Heart right ventricle (tissue), 16 donors: ENCODE data around the gene POLR1C. TPM values are rescaled to one million over a fixed set of nuclear protein-coding genes. Genes with fewer than 3 reads are reported as not detected.

ENCODE experiments used
- ATAC-seq, 8 donors: fragments of 200-7000 bp; cut with Tn5 transposase; one replicate each; pipeline ENCODE4 v1.9.1; 2020; ENCODE audit warnings: mild to moderate bottlenecking in 8 of 8, moderate library complexity in 8 of 8, moderate number of reproducible peaks in 1 of 8
- DNase-seq, 2 donors: peaks; one replicate each; pipeline ENCODE4 v3.0.0-alpha.2; 2020
- H3K27ac ChIP-seq, 10 donors: fragments of 200-600 bp; sonication (generic) in 2 of 10; one replicate each; pipeline versions ENCODE4 v1.5.0 to v1.8.0; 2020 to 2022; ENCODE audit warnings: mild to moderate bottlenecking in 3 of 10
- H3K27me3 ChIP-seq, 7 donors: fragments of 200-600 bp; one replicate each; pipeline ENCODE4 v1.8.0; 2021 to 2022; ENCODE audit warnings: mild to moderate bottlenecking in 2 of 7
- H3K36me3 ChIP-seq, 9 donors: fragments of 200-600 bp; sonication (generic) in 1 of 9; one replicate each; pipeline versions ENCODE4 v1.5.0 to v1.8.0; 2020 to 2022; ENCODE audit warnings: mild to moderate bottlenecking in 2 of 9
- H3K4me1 ChIP-seq, 9 donors: fragments of 200-600 bp; sonication (generic) in 1 of 9; one replicate each; pipeline versions ENCODE4 v1.5.0 to v1.8.0; 2020 to 2022; ENCODE audit warnings: mild to moderate bottlenecking in 4 of 9
- H3K4me3 ChIP-seq, 10 donors: fragments of 200-600 bp; sonication (generic) in 2 of 10; one replicate each; pipeline versions ENCODE4 v1.5.0 to v1.8.0; 2020 to 2022; ENCODE audit warnings: mild to moderate bottlenecking in 7 of 10, moderate library complexity in 2 of 10
- H3K9me3 ChIP-seq, 11 donors: fragments of 200-600 bp in 10 of 11; sonication (generic) in 2 of 11; one replicate each; pipeline versions ENCODE4 v1.5.0 to v1.8.0; 2013 to 2022; ENCODE audit warnings: mild to moderate bottlenecking in 2 of 11, control low read depth in 1 of 11, moderate library complexity in 1 of 11
- WGBS, 2 donors: extraction: QIAGEN DNeasy Blood & Tissue Kit; methylation state at CpG; one replicate each; pipeline ENCODE4 v1.1.7; 2013; ENCODE audit warnings: inconsistent platforms in 1 of 2; 5-methylcytosine and 5-hydroxymethylcytosine counted together
- intact Hi-C, 10 donors: fragments of 100-400 bp; cut with DNase I; formaldehyde crosslinking; loops; one replicate each; pipeline versions ENCODE4 v1.11.1 to v1.14.2; 2022
- polyA plus RNA-seq, 2 donors: library from polyadenylated mRNA; stranded (reverse); fragments of 200-250 nt; gene quantifications; one replicate each; pipeline ENCODE4 v1.2.3, GENCODE V29; 2013
- total RNA-seq, 10 donors: library from RNA; stranded (reverse); fragmentation: NEBNext Ultra II Directional in 3 of 10; extraction: Animal tissue kit (Norgen Biotek cat#: 25700) in 3 of 10; gene quantifications; one replicate each; pipeline versions ENCODE4 v1.2.1 to v1.2.4, GENCODE V29; 2021 to 2023
- TF ChIP-seq, protein P1 (sequence below), 9 donors: fragments of 200-600 bp; sonication (generic) in 2 of 9; IDR thresholded peaks; one replicate each; pipeline versions ENCODE4 v1.5.0 to v1.8.0; 2021 to 2022; ENCODE audit warnings: antibody characterized with exemption in 9 of 9, mild to moderate bottlenecking in 5 of 9, moderate library complexity in 1 of 9
- donor health status: Arrhythmogenic right ventricular cardiomyopathy.
- donor health status: ischemic (EF 13 %, LVEDD 7.1; RV severe dilation, severe dysfunction).
- donor health status: healthy with polysubstance abuse.
- donor health status: DM: no; HTN: yes; CAD: no.
- donor health status: DM: no; HTN: no; CAD: no.
- donor health status: ischemic (EF 25% LVEDD 6.9; RV normal size, moderate dysfunction).
- donor health status: ischemic (EF 25% LVEDD 5.7; RV mildly dilated, moderate dysfunction).
- donor health status: healthy.
- donor health status: DM: yes; HTN: yes; CAD: no.
- donor health status: Ischemic cardiomyopathy.
- donor health status: ischemic (EF 35%, LVEDD 5.7; RV mildly dilated, moderate dysfunction).
- donor health status: nonischemic (EF 11% LVEDD 7.7; RV severe dilation, severe dysfunction).
- donor health status: DM: yes; HTN: yes; CAD: no.
- donor health status: PGD.
- donor health status: ischemic (EF 29% LVEDD 5.4; RV normal size, mild dysfunction).
- donor health status: nonischemic (EF 23%, LVEDD 6.1; RV moderate dilation, normal function).

POLR1C gene
- total and polyA plus RNA-seq, 12 donors = 10.3 to 35.5 (median 15.3) TPM

DNA sequence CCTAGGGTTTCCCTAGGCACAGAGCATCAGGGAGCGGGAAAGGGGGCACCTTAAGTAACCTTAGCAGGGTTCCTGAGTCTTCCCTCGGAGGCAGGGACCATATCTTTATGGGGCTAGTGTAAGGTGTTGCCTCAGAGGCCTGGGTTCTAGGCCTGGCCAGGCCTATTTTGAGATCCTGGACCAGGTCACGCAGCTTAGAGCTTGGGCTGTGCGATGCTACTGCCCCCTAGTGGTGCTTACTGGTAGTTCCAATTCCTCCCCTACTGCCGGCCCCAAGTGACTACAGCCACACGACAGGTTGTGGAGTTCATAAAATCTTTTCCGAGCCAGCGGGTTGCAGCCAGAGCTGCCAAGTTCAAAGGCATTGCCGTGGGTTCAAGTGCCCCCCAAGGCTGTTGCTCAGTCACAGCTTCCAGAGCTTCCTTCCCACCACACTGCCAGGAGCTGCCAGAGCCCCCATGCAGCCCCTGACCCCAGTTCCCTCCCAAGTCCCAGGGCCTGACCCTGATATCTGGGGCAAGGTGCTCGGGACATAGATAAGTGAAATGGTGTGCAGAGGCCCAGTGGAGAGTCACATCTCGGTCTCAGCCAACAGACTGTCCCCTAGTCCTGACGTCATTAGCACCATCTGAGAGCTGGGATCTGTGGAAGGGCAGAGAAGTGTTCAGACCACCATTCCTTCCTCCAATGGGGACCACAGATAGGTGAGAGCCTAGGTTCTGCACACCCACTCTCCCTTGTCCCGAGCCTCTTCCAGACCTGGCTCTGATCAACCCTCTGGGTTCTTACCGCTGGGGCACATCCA, 10.0 kb upstream of the POLR1C start:
- no peaks in the 10 kb centered on the region for H3K9me3 ChIP-seq
- intact Hi-C loops = loop anchor here in 9 of 10 donors (1.0 to 10.0 kb wide), 11 partner anchors 40 to 322 kb away; partner anchors contain the start of genes DLK2 (in 3 of the 9) and CUL9 (in 1 of the 9)
- 25 to 27% methylated on average over 14 of the region's 14 CpGs for WGBS, 2 donors
- peaks cover 0 to 56% (median 27%) of the 10 kb centered on the region in 9 donors for H3K36me3 ChIP-seq
- ATAC-seq (peak; percentile 6 to 72 (median 52)), DNase-seq (peak; percentile 58 to 81)
- peaks cover 0 to 27% (median 0%) of the 10 kb centered on the region in 7 donors for H3K27me3 ChIP-seq
- H3K4me3 ChIP-seq = no peak overlapping the region
- peaks cover 7 to 62% (median 42%) of the 10 kb centered on the region in 9 donors for H3K4me1 ChIP-seq
- H3K27ac ChIP-seq = peak overlapping the region in 2 of 10 donors; percentile 21 to 23
- TF ChIP-seq, protein P1, sequence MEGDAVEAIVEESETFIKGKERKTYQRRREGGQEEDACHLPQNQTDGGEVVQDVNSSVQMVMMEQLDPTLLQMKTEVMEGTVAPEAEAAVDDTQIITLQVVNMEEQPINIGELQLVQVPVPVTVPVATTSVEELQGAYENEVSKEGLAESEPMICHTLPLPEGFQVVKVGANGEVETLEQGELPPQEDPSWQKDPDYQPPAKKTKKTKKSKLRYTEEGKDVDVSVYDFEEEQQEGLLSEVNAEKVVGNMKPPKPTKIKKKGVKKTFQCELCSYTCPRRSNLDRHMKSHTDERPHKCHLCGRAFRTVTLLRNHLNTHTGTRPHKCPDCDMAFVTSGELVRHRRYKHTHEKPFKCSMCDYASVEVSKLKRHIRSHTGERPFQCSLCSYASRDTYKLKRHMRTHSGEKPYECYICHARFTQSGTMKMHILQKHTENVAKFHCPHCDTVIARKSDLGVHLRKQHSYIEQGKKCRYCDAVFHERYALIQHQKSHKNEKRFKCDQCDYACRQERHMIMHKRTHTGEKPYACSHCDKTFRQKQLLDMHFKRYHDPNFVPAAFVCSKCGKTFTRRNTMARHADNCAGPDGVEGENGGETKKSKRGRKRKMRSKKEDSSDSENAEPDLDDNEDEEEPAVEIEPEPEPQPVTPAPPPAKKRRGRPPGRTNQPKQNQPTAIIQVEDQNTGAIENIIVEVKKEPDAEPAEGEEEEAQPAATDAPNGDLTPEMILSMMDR (IDR thresholded peaks at IDR 0.05) = peak; percentile 90 to 99 (median 96)

DNA sequence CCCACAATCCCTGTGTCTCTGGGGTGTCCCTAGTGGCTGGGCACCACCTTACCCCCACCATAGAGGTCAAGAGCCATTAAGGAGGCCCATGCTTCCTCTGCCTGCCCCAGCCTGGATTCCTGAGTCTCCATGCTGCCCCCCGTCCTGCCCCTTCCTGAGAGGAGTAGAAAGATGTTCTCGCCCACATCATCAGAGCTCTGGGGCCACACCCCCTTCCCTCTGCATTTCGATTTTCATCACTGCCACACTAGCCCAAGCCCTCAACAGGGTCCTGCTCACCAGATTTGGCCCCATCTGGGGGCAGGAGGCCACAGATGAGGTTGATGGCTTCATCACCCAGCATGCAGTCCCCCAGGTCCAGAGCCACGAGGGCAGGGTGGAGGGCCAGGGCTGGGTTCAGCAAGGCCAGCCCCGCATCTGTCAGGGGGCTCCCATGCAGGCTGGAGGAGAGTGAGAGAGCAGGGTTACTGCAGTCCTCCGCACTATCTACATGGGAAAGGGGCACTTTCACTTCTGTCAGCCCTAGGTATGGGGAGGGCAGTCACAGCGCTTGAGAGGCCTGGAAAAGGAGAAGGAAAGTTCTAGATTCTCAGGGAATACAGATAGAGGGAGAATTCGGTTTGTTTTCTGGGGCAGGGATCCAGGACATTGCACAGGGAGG, 8.3 kb upstream of the POLR1C start:
- TF ChIP-seq, protein P1 (IDR thresholded peaks at IDR 0.05) = no peak
- no peak overlapping the region for H3K27ac ChIP-seq
- ATAC-seq (no peak), DNase-seq (no peak)
- WGBS, 2 donors = 69 to 79% methylated on average over 8 of the region's 8 CpGs
- H3K27me3 ChIP-seq = peaks cover 0 to 27% (median 0%) of the 10 kb centered on the region in 7 donors
- peaks cover 17 to 63% (median 51%) of the 10 kb centered on the region in 9 donors for H3K4me1 ChIP-seq
- H3K36me3 ChIP-seq = peaks cover 0 to 56% (median 28%) of the 10 kb centered on the region in 9 donors
- intact Hi-C loops = loop anchor here in 8 of 10 donors (5.0 to 10.0 kb wide), 7 partner anchors 41 to 324 kb away; partner anchors contain the start of gene CUL9 (in 1 of the 8)
- H3K9me3 ChIP-seq = no peaks in the 10 kb centered on the region
- peak overlapping the region in 2 of 10 donors; percentile 75 to 93 for H3K4me3 ChIP-seq

DNA sequence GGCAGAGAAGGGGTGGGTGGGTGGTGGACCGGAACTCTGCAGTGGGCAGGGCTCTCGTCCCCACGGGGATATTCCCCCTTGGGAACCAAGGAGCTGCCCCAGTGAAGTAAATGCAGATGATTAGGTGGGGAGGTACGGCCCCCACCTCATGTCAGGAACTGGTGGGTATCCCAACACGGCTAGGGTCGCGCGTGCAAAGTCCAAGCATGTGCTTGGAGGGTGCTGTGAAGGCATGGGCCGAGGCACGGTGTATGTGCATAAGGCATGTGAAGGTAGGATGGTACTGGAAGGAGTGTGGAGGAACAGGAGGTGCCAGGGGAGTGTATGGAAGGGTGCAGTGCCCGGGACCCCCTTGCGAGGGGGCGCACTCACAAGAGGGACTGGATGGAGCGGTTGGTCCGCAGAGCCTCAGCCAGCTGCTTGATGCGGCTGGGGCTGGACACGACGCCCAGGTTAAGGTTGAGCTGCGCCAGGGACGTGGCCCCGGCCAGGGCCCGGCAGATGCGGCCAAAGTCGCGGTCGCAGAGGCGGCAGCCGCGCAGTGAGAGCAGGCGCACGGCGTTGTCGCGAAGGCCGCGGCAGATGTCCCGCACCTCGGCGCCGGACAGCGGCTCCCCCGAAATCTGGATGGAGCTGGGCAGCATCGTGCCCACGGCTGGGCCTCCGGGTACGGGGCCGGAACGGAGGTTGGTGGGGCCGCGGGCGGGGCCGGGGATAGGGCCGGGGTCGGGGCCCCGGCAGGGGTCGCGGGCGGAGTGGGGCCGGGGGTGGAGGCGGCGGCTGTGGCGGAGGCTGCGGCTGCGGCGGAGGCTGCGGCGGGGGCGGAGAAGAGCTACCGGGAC, 7.5 kb upstream of the POLR1C start:
- WGBS, 2 donors = 7 to 10% methylated on average over 56 to 69 of the region's 69 CpGs
- no peaks in the 10 kb centered on the region for H3K9me3 ChIP-seq
- DNase-seq (no peak), ATAC-seq (peak in 1 of 8 donors; percentile 0)
- peaks cover 0 to 56% (median 34%) of the 10 kb centered on the region in 9 donors for H3K36me3 ChIP-seq
- H3K27ac ChIP-seq = peak overlapping the region in 8 of 10 donors; percentile 61 to 79 (median 70)
- intact Hi-C loops = loop anchor here in 8 of 10 donors (5.0 to 10.0 kb wide), 7 partner anchors 42 to 325 kb away; partner anchors contain the start of gene CUL9 (in 1 of the 8)
- H3K4me3 ChIP-seq = peak overlapping the region; percentile 12 to 93 (median 70)
- TF ChIP-seq, protein P1 (IDR thresholded peaks at IDR 0.05) = no peak
- H3K4me1 ChIP-seq = peaks cover 17 to 71% (median 56%) of the 10 kb centered on the region in 9 donors
- peaks cover 0 to 27% (median 0%) of the 10 kb centered on the region in 7 donors for H3K27me3 ChIP-seq
